ENCODE results near the gene STK11IP.

STK11IP gene

DNA sequence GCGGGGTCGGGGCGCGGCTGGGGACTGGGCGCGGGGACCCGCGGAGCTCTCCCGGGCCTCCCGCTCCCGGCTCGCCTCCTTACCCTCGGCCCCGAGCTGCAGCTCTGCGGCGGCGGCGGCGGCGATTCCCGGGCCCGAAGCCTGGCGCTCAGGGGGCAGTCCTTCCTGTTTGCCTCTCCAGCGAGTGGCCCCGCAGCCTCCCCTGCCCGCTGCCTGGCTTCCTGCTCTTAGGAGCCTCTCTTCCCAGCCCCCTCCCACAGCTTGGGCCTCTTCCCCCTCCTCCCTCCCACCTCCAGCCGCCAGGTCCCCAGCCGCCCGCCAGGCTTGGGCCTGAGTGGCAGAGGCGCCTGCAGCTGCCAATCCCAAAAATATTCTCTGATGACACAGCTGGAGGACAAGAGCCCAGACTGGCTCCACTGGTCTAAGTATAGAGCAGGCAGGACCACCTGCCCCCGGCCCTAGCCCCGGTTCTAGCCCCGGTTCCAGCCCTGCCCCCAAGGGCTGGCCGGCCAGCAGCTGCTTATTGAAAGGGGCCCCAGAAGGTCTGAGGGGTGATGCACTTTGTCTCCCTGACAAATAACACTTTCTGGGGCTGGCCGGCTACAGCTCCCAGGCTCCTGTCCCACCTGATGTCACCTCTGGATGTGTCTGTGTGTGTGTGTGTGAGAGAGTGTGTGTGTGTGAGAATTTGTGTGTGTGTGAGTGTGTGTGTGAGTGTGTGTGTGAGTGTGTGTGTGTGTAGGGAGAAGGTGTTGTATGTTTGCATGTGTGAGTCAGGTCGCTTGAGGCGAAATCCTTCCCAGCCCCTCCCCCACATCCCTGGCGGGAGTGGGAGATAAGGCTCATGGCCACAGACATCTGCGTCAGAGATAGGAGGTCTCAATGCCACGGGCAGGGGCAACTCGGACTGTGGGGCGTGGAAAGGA, 26.1 kb upstream of the STK11IP start, which contains the start of gene OBSL1 (continued):
- TF ChIP-seq ZBTB8A (tag by site-specific recombination; IDR thresholded peaks at IDR 0.05): no peak; the same call in 1 of the 2 replicates
- no peak for TF ChIP-seq ZNF791 (tag by site-specific recombination; IDR thresholded peaks at IDR 0.05)
- peak; percentile 90; the same call in 1 of the 2 replicates for TF ChIP-seq ZNF473 (tag by site-specific recombination; IDR thresholded peaks at IDR 0.05)
- TF ChIP-seq KLF9 (tag by site-specific recombination; IDR thresholded peaks at IDR 0.05; ENCODE audit: low read depth): peak; percentile 48
- no peak for TF ChIP-seq ZNF747 (tag by site-specific recombination; IDR thresholded peaks at IDR 0.05)
- TF ChIP-seq ZNF692 (tag by site-specific recombination; IDR thresholded peaks at IDR 0.05): peak; percentile 89

DNA sequence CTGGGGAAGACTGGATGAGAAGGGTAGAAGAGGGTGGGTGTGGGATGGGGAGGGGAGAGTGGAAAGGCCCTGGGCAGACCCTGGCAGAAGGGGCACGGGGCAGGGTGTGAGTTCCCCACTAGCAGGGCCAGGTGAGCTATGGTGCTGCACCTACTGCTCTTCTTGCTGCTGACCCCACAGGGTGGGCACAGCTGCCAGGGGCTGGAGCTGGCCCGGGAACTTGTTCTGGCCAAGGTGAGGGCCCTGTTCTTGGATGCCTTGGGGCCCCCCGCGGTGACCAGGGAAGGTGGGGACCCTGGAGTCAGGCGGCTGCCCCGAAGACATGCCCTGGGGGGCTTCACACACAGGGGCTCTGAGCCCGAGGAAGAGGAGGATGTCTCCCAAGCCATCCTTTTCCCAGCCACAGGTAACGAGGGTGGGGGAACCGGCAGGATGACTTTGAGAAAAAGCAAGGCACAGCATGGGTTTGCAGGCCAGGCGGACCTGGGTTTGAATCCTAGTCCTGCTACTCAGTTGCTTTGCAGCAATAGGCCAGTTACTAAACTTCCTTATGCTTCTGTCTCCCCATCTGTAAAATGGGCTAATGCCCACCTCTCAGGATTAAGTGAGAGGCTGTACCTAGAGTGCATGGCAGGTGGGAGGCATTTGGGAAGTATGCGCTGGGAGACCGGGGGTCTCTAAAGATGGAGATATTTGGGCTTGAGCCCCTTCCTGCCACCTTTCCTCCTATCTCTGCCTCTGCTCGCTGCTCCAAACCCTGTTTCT, 25.2 kb upstream of the STK11IP start, which contains the start of gene INHA:
TSS of gene INHA (plus strand) at position 74 of the 765 bp plus-strand sequence. CDS start at position 139, 65 bp downstream.
- ChIA-PET CTCF (interaction anchor here (0.5 to 1.7 kb wide), 6 partner anchors 21 to 295 kb away, joined by 3 to 13 read pairs (median 4); no protein-coding TSS in a partner anchor), POLR2A (interaction anchor here (0.6 to 2.5 kb wide), 5 partner anchors 11 to 31 kb away, joined by 3 to 44 read pairs (median 10); partner anchors contain the start of gene STK11IP)
- no peaks in the 10 kb centered on the region for H3K9me3 ChIP-seq (ENCODE audit: control insufficient read depth, insufficient read depth, low read depth, low read length)
- TF ChIP-seq ZNF214 (tag by site-specific recombination; IDR thresholded peaks at IDR 0.05; ENCODE audit: borderline replicate concordance) (no peak), PRDM4 (tag by site-specific recombination; IDR thresholded peaks at IDR 0.05) (no peak), ZNF121 (tag by site-specific recombination; IDR thresholded peaks at IDR 0.05) (0 out of 2 replicates have a peak, but pooled peaks have one; percentile 41), ZNF501 (tag by site-specific recombination; IDR thresholded peaks at IDR 0.05) (peak; percentile 14; the same call in 1 of the 2 replicates), KLF9 (tag by site-specific recombination; IDR thresholded peaks at IDR 0.05; ENCODE audit: low read depth) (0 out of 2 replicates have a peak, but pooled peaks have one; percentile 3), ZBTB48 (tag by site-specific recombination; IDR thresholded peaks at IDR 0.05) (peak; percentile 1; the same call in 1 of the 2 replicates), GLIS2 (tag by site-specific recombination; IDR thresholded peaks at IDR 0.05) (peak; percentile 37)
- TF ChIP-seq, protein P1, sequence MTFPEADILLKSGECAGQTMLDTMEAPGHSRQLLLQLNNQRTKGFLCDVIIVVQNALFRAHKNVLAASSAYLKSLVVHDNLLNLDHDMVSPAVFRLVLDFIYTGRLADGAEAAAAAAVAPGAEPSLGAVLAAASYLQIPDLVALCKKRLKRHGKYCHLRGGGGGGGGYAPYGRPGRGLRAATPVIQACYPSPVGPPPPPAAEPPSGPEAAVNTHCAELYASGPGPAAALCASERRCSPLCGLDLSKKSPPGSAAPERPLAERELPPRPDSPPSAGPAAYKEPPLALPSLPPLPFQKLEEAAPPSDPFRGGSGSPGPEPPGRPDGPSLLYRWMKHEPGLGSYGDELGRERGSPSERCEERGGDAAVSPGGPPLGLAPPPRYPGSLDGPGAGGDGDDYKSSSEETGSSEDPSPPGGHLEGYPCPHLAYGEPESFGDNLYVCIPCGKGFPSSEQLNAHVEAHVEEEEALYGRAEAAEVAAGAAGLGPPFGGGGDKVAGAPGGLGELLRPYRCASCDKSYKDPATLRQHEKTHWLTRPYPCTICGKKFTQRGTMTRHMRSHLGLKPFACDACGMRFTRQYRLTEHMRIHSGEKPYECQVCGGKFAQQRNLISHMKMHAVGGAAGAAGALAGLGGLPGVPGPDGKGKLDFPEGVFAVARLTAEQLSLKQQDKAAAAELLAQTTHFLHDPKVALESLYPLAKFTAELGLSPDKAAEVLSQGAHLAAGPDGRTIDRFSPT (tag by site-specific recombination; IDR thresholded peaks at IDR 0.05): peak; percentile 82; the same call in 1 of the 2 replicates
- peak within 1 kb of the TSS; percentile 86 for H3K27ac ChIP-seq (ENCODE audit: extremely low read depth, low read depth, low read length)
- peaks cover 0 to 27% of the 10 kb centered on the region in 2 experiments; a peak in 1 of 3 replicates for H3K36me3 ChIP-seq (ENCODE audit: control insufficient read depth in 2 of 2, insufficient read depth in 1 of 2, low read length in 2 of 2)
- peaks cover 15% of the 10 kb centered on the region for H3K4me1 ChIP-seq (ENCODE audit: control insufficient read depth, insufficient read depth, low read length)
- H3K4me3 ChIP-seq (ENCODE audit: low read depth, low read length): peak within 1 kb of the TSS; percentile 91

GRCh38 chr2:219573166-219573565, 24.5 kb upstream of the STK11IP start:
- peaks cover 15% of the 10 kb centered on the region for H3K4me1 ChIP-seq (ENCODE audit: control insufficient read depth, insufficient read depth, low read length)
- POLR2A ChIA-PET: no interaction called here
- TF ChIP-seq ZNF600 (tag by site-specific recombination; IDR thresholded peaks at IDR 0.05) (no peak), OSR2 (tag by site-specific recombination; IDR thresholded peaks at IDR 0.05) (no peak), ZNF654 (tag by site-specific recombination; IDR thresholded peaks at IDR 0.05; ENCODE audit: low read depth) (no peak), ZNF133 (tag by site-specific recombination; IDR thresholded peaks at IDR 0.05) (no peak), ZNF426 (tag by site-specific recombination; IDR thresholded peaks at IDR 0.05) (no peak)
- CTCF ChIA-PET: no interaction called here
- peaks cover 0 to 19% of the 10 kb centered on the region in 2 experiments; a peak in 1 of 3 replicates for H3K36me3 ChIP-seq (ENCODE audit: control insufficient read depth in 2 of 2, insufficient read depth in 1 of 2, low read length in 2 of 2)
- H3K9me3 ChIP-seq (ENCODE audit: control insufficient read depth, insufficient read depth, low read depth, low read length): no peaks in the 10 kb centered on the region
- H3K4me3 ChIP-seq (ENCODE audit: low read depth, low read length): no peak overlapping the region
- H3K27ac ChIP-seq (ENCODE audit: extremely low read depth, low read depth, low read length): no peak overlapping the region

All from HEK293 (cell line).